ENCODE data around the gene UXT.
A peak's percentile ranks its signal among the peaks of the same experiment; 100 is the strongest.
"Not testable (repeated sequence)": the region's sequence is repeated elsewhere in the genome, so short reads cannot be mapped to it uniquely, and the experiment has no call there.

The UXT gene

GRCh38 chrX:47683184-47683828, 24.3 kb upstream of the UXT start:
- H3K4me1 ChIP-seq = no peaks in the 10 kb centered on the region
- H3K36me3 ChIP-seq = no peaks in the 10 kb centered on the region
- H3K9ac ChIP-seq = no peak overlapping the region
- no peak for TF ChIP-seq Cebpa-rat (IDR thresholded peaks at IDR 0.05)
- no peaks in the 10 kb centered on the region; a peak in 1 of 22 replicates for H4K20me1 ChIP-seq
- peaks cover 0 to 5% (median 0%) of the 10 kb centered on the region in 11 experiments; a peak in 1 of 22 replicates for H3K9me3 ChIP-seq (replicated peaks in 1 of 11)
- H3K27ac ChIP-seq = no peak overlapping the region
- H3K4me3 ChIP-seq = no peak overlapping the region
- H3K4me2 ChIP-seq = no peak overlapping the region
- peaks cover 61 to 94% (median 86%) of the 10 kb centered on the region in 11 experiments for H3K27me3 ChIP-seq

DNA sequence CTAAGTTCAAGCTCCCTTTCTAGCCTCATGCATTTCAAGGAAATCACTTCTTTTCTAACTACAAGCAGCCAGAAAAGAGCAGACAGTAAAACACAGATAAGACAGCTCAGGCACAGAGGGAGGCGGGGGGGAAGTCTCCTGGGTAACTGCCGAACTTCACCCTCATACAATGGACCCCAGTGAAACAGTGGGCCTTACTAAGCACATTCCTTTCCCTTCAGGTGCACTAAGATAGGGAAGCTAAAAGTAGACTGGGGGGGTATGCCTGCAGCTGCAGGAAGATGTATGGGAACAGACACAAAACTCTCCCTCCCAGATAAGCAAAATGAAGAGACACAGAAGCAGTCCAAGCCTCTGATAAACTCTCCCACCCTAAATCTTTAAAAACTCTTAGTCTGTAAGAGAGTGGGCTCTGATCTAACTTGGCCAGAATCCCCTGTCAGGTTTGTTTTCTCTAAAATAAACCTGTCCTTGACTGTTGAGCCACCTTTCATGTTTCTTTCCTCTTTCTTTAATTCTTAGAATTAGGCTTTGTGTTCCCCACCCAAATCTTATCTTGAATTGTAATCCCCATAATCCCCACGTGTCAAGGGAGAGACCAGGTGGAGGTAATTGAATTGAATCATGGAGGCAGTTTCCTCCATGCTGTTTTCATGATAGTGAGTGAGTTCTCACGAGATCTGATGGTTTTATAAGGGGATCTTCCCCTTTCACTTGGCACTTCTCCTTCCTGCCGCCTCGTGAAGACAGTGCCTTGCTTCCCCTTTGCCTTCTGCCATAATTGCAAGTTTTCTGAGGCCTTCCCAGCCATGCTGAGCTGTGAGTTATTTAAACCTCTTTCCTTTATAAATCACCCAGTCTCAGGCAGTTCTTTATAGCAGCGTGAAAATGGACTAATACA, 17.2 kb upstream of the UXT start:
- H4K20me1 ChIP-seq, H3K36me3 ChIP-seq, H3K4me3 ChIP-seq, H3K9ac ChIP-seq: not testable (repeated sequence)
- Histone ChIP-seq H3K4me1 (peaks cover 0 to 10% (median 0%) of the 10 kb centered on the region in 10 experiments; a peak in 3 of 20 replicates), H3K4me2 (peak overlapping the region in 1 of 11 experiments; percentile 41; a peak in 1 of 22 replicates), H3K27me3 (peaks cover 44 to 82% (median 74%) of the 10 kb centered on the region in 11 experiments), H3K27ac (peak overlapping the region in 3 of 11 experiments; percentile 29 to 62 (median 32); a peak in 5 of 22 replicates), H3K9me3 (replicated peaks in 1 of 11) (peaks cover 0 to 37% (median 16%) of the 10 kb centered on the region in 11 experiments; a peak in 10 of 22 replicates)

- Histone ChIP-seq H3K4me1 (peaks cover 0 to 10% (median 0%) of the 10 kb centered on the region in 10 experiments; a peak in 3 of 20 replicates), H3K9ac (no peak overlapping the region), H3K4me3 (no peak overlapping the region), H3K36me3 (no peaks in the 10 kb centered on the region), H3K27ac (no peak overlapping the region), H4K20me1 (no peaks in the 10 kb centered on the region), H3K27me3 (peaks cover 34 to 73% (median 62%) of the 10 kb centered on the region in 11 experiments), H3K9me3 (replicated peaks in 1 of 11) (peaks cover 0 to 47% (median 18%) of the 10 kb centered on the region in 11 experiments; a peak in 12 of 22 replicates), H3K4me2 (no peak overlapping the region)
- TF ChIP-seq Cebpa-rat (IDR thresholded peaks at IDR 0.05) = no peak
Observed at GRCh38 chrX:47674776-47675175, 15.8 kb upstream of the UXT start.

- not testable (repeated sequence) for H3K27ac ChIP-seq; H3K4me2 ChIP-seq; H3K36me3 ChIP-seq; H3K9me3 ChIP-seq (replicated peaks in 1 of 11); H4K20me1 ChIP-seq; H3K4me3 ChIP-seq; H3K9ac ChIP-seq
- H3K27me3 ChIP-seq = peaks cover 44 to 69% (median 64%) of the 10 kb centered on the region in 11 experiments
- H3K4me1 ChIP-seq = peaks cover 0 to 24% (median 10%) of the 10 kb centered on the region in 10 experiments; a peak in 16 of 20 replicates
Observed at GRCh38 chrX:47665797-47666196, 6.8 kb upstream of the UXT start.

GRCh38 chrX:47664737-47665136, 5.8 kb upstream of the UXT start:
- H3K27me3 ChIP-seq = peaks cover 44 to 75% (median 71%) of the 10 kb centered on the region in 11 experiments
- no peak overlapping the region for H3K27ac ChIP-seq
- no peaks in the 10 kb centered on the region for H4K20me1 ChIP-seq
- no peaks in the 10 kb centered on the region for H3K9me3 ChIP-seq (replicated peaks in 1 of 11)
- H3K4me1 ChIP-seq = peaks cover 4 to 31% (median 12%) of the 10 kb centered on the region in 10 experiments; a peak in 17 of 20 replicates
- no peak overlapping the region for H3K4me3 ChIP-seq
- H3K4me2 ChIP-seq = no peak overlapping the region
- TF ChIP-seq Cebpa-rat (IDR thresholded peaks at IDR 0.05) = no peak
- H3K36me3 ChIP-seq = no peaks in the 10 kb centered on the region
- H3K9ac ChIP-seq = no peak overlapping the region

DNA sequence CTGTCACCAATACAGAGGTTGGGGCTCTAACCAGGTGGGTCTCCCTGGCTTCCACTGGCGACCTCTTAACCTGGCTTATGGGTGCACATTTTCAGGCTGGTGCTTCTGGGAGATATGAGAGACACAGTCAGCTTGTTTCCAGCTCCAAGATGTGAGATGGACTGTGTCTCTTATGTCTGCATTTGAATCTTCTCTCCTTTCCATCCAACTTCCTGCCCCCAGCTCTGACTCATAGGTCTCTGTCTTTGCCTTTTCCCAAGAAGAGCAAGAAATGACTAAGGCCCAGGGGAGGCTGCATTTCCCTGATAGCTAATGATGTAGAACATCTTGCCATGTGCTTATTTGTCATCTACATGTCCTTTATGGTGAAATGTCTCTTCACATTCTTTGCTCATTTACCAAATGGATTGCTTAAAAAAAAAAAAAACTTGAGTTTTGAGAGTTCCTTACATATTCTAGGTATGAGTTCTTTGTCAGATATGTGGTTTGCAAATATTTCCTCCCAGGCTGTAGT, 3.2 kb upstream of the UXT start:
- H3K27me3 ChIP-seq = peaks cover 44 to 85% (median 74%) of the 10 kb centered on the region in 11 experiments
- H3K36me3 ChIP-seq = peaks cover 0 to 8% (median 5%) of the 10 kb centered on the region in 11 experiments; a peak in 16 of 22 replicates
- H4K20me1 ChIP-seq = peaks cover 0 to 6% (median 0%) of the 10 kb centered on the region in 11 experiments; a peak in 2 of 22 replicates
- peak overlapping the region in 5 of 11 experiments; percentile 7 to 44 (median 12); a peak in 3 of 22 replicates for H3K9ac ChIP-seq
- H3K27ac ChIP-seq = peak overlapping the region; percentile 3 to 72 (median 65); a peak in 19 of 22 replicates
- peaks cover 4 to 38% (median 16%) of the 10 kb centered on the region in 10 experiments; a peak in 17 of 20 replicates for H3K4me1 ChIP-seq
- H3K4me3 ChIP-seq = no peak overlapping the region
- no peak for TF ChIP-seq Cebpa-rat (IDR thresholded peaks at IDR 0.05)
- H3K4me2 ChIP-seq = peak overlapping the region in 9 of 11 experiments; percentile 22 to 75 (median 58); a peak in 15 of 22 replicates
- peaks cover 0 to 10% (median 0%) of the 10 kb centered on the region in 11 experiments; a peak in 1 of 22 replicates for H3K9me3 ChIP-seq (replicated peaks in 1 of 11)

DNA sequence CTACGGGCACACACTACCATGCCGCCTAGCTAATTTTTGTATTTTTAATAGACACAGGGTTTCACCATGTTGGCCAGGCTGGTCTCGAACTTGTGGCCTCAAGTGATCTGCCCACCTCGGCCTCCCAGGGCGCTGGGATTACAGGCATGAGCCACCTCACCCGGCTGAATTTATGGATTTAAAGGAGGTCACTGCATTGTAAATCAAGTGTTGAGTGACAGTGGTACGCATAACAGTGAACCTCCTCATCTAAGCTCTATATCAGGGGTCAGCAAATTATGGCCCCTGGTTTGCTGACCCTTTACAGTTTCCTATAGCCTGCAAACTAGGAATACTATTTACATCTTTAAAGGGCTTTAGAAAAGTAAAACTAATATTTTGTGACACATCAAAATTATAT, 2.6 kb upstream of the UXT start:
- Histone ChIP-seq H4K20me1 (peaks cover 0 to 10% (median 0%) of the 10 kb centered on the region in 11 experiments; a peak in 2 of 22 replicates), H3K9ac (peak overlapping the region in 2 of 11 experiments; percentile 8 to 44; a peak in 2 of 22 replicates), H3K27me3 (peaks cover 38 to 86% (median 74%) of the 10 kb centered on the region in 11 experiments), H3K36me3 (peaks cover 6 to 15% (median 12%) of the 10 kb centered on the region in 11 experiments; a peak in 21 of 22 replicates), H3K27ac (peak overlapping the region in 9 of 11 experiments; percentile 52 to 72 (median 65); a peak in 13 of 22 replicates), H3K9me3 (replicated peaks in 1 of 11) (peaks cover 0 to 10% (median 0%) of the 10 kb centered on the region in 11 experiments; a peak in 1 of 22 replicates), H3K4me3 (no peak overlapping the region), H3K4me1 (peaks cover 4 to 45% (median 16%) of the 10 kb centered on the region in 10 experiments; a peak in 17 of 20 replicates), H3K4me2 (peak overlapping the region in 7 of 11 experiments; percentile 22 to 75 (median 61); a peak in 11 of 22 replicates)
- no peak for TF ChIP-seq Cebpa-rat (IDR thresholded peaks at IDR 0.05)

- H3K9ac ChIP-seq = peak overlapping the region in 10 of 11 experiments; percentile 85 to 93 (median 89); a peak in 16 of 22 replicates
- H3K27me3 ChIP-seq = peaks cover 33 to 85% (median 74%) of the 10 kb centered on the region in 11 experiments
- peaks cover 14 to 37% (median 31%) of the 10 kb centered on the region in 11 experiments for H3K36me3 ChIP-seq
- H4K20me1 ChIP-seq = peaks cover 0 to 20% (median 0%) of the 10 kb centered on the region in 11 experiments; a peak in 3 of 22 replicates
- H3K4me1 ChIP-seq = peaks cover 4 to 46% (median 16%) of the 10 kb centered on the region in 10 experiments; a peak in 17 of 20 replicates
- H3K27ac ChIP-seq = peak overlapping the region; percentile 89 to 96 (median 93)
- no peak for TF ChIP-seq Cebpa-rat (IDR thresholded peaks at IDR 0.05)
- H3K4me3 ChIP-seq = peak overlapping the region; percentile 55 to 73 (median 66); a peak in 19 of 20 replicates
- peaks cover 0 to 10% (median 0%) of the 10 kb centered on the region in 11 experiments; a peak in 1 of 22 replicates for H3K9me3 ChIP-seq (replicated peaks in 1 of 11)
- peak overlapping the region; percentile 26 to 68 (median 47); a peak in 21 of 22 replicates for H3K4me2 ChIP-seq
Observed at GRCh38 chrX:47659421-47659726, 394 bp upstream of the UXT start.

Measured in BLaER1 treated with 17β-estradiol and CSF1 and Interleukin-3, amounts not matched to agents 10 nM and 100 nM (cell line).